Tibial nerve (tissue), 4 donors: Measurements from ENCODE around the gene FAM241A.

Experiments used
- CTCF ChIP-seq, 5 experiments: fragments of 200-600 bp in 3 of 5; fragments of 450-650 bp in 2 of 5; sonication (generic) in 3 of 5; IDR thresholded peaks; one replicate each; pipeline ENCODE4 v1.5.1; 2016 to 2019; ENCODE audit warnings: antibody characterized with exemption in 5 of 5, mild to moderate bottlenecking in 3 of 5, moderate library complexity in 2 of 5
- EP300 ChIP-seq, 2 donors: sonication (generic); formaldehyde crosslinking; IDR thresholded peaks; one replicate each; pipeline ENCODE4 v1.6.1; 2017; ENCODE audit warnings: antibody characterized with exemption in 2 of 2, mild to moderate bottlenecking in 1 of 2
- POLR2A ChIP-seq, 2 donors: fragments of 450-650 bp; IDR thresholded peaks; one replicate each; pipeline ENCODE4 v1.6.1; 2017; ENCODE audit warnings: antibody characterized with exemption in 2 of 2, mild to moderate bottlenecking in 2 of 2, moderate library complexity in 2 of 2

GRCh38 chr4:112111306-112111705 lies 33.9 kb upstream of the FAM241A start:
- TF ChIP-seq POLR2A (IDR thresholded peaks at IDR 0.05) (no peak), CTCF (IDR thresholded peaks at IDR 0.05) (no peak), EP300 (IDR thresholded peaks at IDR 0.05) (no peak)
